HepG2 (cell line): Measurements from ENCODE around the gene TLN1. TPM values are rescaled to one million over a fixed set of nuclear protein-coding genes. Genes with fewer than 3 reads are reported as not detected.

Source experiments
- CHCHD3 ChIP-seq: sonication (generic); formaldehyde crosslinking; IDR thresholded peaks from 2 replicates; pipeline ENCODE4 v1.8.0; 2022; ENCODE audit warnings: mild to moderate bottlenecking, missing genetic modification reagents, moderate library complexity
- FOSL1 ChIP-seq: sonication (generic); formaldehyde crosslinking; IDR thresholded peaks from 2 replicates; pipeline ENCODE4 v1.9.0; 2021; ENCODE audit warnings: missing genetic modification reagents, borderline replicate concordance
- KLF16 ChIP-seq, 2 experiments: sonication (generic) in 1 of 2; formaldehyde crosslinking in 1 of 2; IDR thresholded peaks; 2 replicates each; pipeline versions ENCODE4 v1.6.1 to v1.8.0; 2016 to 2023; ENCODE audit warnings: missing genetic modification reagents in 2 of 2, missing compliant biosample characterization in 1 of 2
- NCOA2 ChIP-seq: sonication (generic); formaldehyde crosslinking; IDR thresholded peaks from 2 replicates; pipeline ENCODE4 v1.8.0; 2022; ENCODE audit warnings: inconsistent platforms
- PRMT3 ChIP-seq: sonication (generic); formaldehyde crosslinking; IDR thresholded peaks from 2 replicates; pipeline ENCODE4 v1.8.1; 2022; ENCODE audit warnings: low read depth, mild to moderate bottlenecking, moderate library complexity, missing genetic modification reagents, borderline replicate concordance
- SYNCRIP ChIP-seq: fragments of 200-400 bp; formaldehyde crosslinking; IDR thresholded peaks from 2 replicates; pipeline ENCODE4 v1.6.1; 2018; ENCODE audit warnings: mild to moderate bottlenecking, low read depth, low read length; ENCODE audit not compliant: insufficient read depth
- ZBTB7A ChIP-seq: sonication (generic); formaldehyde crosslinking; IDR thresholded peaks from 2 replicates; pipeline ENCODE4 v1.8.0; 2022; ENCODE audit warnings: mild to moderate bottlenecking, missing genetic modification reagents
- ZKSCAN5 ChIP-seq: sonication (generic); formaldehyde crosslinking; IDR thresholded peaks from 2 replicates; pipeline ENCODE4 v1.5.1; 2020; ENCODE audit warnings: mild to moderate bottlenecking, missing genetic modification reagents
- ZNF230 ChIP-seq: sonication (generic); formaldehyde crosslinking; IDR thresholded peaks from 2 replicates; pipeline ENCODE4 v1.4.0; 2020; ENCODE audit warnings: mild to moderate bottlenecking, missing genetic modification reagents
- ZSCAN25 ChIP-seq: sonication (generic); formaldehyde crosslinking; IDR thresholded peaks from 2 replicates; pipeline ENCODE4 v1.8.0; 2022; ENCODE audit warnings: mild to moderate bottlenecking, missing genetic modification reagents
- polyA plus RNA-seq, 8 experiments: library from polyadenylated mRNA; depleted of rRNA in 3 of 8; stranded (reverse) in 7 of 8; unstranded in 1 of 8; fragments of >200 nt; fragmentation: Illumina TruSeq in 4 of 8; extraction: Trizol in 4 of 8; gene quantifications; 2 replicates each; pipeline versions ENCODE4 v1.2.1 to v1.2.3, GENCODE V29; 2011 to 2016; ENCODE audit warnings: low read depth in 4 of 8, missing spikeins in 1 of 8, mixed read lengths in 1 of 8; ENCODE audit not compliant: insufficient read depth in 1 of 8
- total RNA-seq, 5 experiments: library from RNA; depleted of rRNA; stranded (reverse); fragments of >200 nt; fragmentation: Illumina TruSeq; extraction: Trizol; gene quantifications; 2 replicates each; pipeline ENCODE4 v1.2.3, GENCODE V29; 2016; ENCODE audit warnings: low read depth in 1 of 5
- TF ChIP-seq, protein P1 (sequence below): sonication (generic); formaldehyde crosslinking; IDR thresholded peaks from 2 replicates; pipeline ENCODE4 v1.8.0; 2022; ENCODE audit warnings: missing genetic modification reagents, mild to moderate bottlenecking, borderline replicate concordance
- TF ChIP-seq, protein P2 (sequence below): sonication (generic); formaldehyde crosslinking; IDR thresholded peaks from 2 replicates; pipeline ENCODE4 v1.4.0; 2020; ENCODE audit warnings: missing genetic modification reagents
- TF ChIP-seq, protein P3 (sequence below): sonication (generic); formaldehyde crosslinking; IDR thresholded peaks from 2 replicates; pipeline ENCODE4 v1.4.0; 2020; ENCODE audit warnings: missing genetic modification reagents, borderline replicate concordance
- TF ChIP-seq, protein P4 (sequence below): sonication (generic); formaldehyde crosslinking; IDR thresholded peaks from 2 replicates; pipeline ENCODE4 v1.4.0; 2020; ENCODE audit warnings: missing genetic modification reagents, low read depth, mild to moderate bottlenecking, borderline replicate concordance
- TF ChIP-seq, protein P5 (sequence below): sonication (generic); formaldehyde crosslinking; IDR thresholded peaks from 2 replicates; pipeline ENCODE4 v1.4.0; 2020; ENCODE audit warnings: mild to moderate bottlenecking, missing genetic modification reagents
- TF ChIP-seq, protein P6 (sequence below): sonication (generic); formaldehyde crosslinking; IDR thresholded peaks from 2 replicates; pipeline ENCODE4 v1.5.1; 2020; ENCODE audit warnings: missing genetic modification reagents, mild to moderate bottlenecking, borderline replicate concordance

TLN1 gene
- total and polyA plus RNA-seq, 2 of the 13 experiments (the other 11 are each of a cell fraction or from before 2014, with no cell fraction given) = 35.2 to 51.8 TPM

DNA sequence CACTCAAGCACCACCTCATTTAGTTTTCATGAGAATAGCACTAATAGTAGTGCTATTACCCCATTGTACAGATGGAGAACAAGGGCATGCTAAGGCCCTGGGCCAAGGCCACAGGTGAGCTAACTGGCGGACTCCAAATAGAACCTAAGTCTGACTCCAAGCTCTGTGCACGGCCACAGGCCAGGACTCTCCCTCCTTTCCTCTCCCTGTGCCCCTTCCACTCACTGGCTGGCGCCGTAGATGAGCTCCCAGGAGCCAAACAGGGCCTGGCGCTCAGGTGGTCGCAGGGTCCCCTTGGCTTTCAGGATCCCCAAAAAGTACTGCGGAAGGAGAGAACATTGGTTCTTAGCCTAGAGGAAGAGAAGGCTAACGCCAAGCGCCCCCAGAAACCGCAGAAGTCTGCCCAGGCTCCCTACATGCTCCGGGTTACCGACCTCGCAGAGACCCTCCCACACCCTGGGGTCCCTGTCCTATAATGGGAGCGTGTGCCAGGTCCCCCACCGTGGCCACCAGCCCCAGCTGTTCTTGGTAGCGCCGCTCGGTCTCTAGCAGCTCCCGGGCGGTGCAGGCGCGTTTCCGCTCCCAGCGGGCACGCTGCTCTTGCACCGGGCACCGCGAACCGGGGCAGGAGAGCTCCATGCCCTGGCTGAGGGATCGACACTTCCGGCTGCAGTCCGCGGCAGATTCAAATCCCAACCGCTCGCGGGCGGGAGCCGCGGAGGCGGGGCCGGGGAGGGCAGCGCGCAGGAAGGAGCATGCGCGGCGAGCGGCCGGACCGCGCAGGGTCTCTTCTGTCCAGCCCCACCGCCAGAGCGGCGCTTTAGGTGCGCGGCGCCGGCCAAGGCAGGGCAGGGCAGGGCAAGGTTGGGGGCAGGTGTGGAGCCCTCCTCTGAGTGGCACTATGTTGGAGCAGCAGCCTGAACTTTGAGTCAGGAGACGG lies 67.2 kb downstream of the TLN1 start, which contains the start of gene ARHGEF39 (continued):
- TF ChIP-seq ZKSCAN5 (CRISPR knock-in tag) (no peak), SYNCRIP (no peak), KLF16 (CRISPR knock-in tag; IDR thresholded peaks at IDR 0.05) (peak in 1 of 2 experiments; percentile 96; a peak in 2 of 4 replicates), ZBTB7A (peak; percentile 68; the same call in 1 of the 2 replicates), ZSCAN25 (CRISPR knock-in tag) (no peak), NCOA2 (CRISPR knock-in tag) (peak; percentile 70), FOSL1 (CRISPR knock-in tag) (no peak), CHCHD3 (CRISPR knock-in tag) (peak; percentile 97), ZNF230 (CRISPR knock-in tag) (no peak), PRMT3 (CRISPR knock-in tag) (peak; percentile 98)
- TF ChIP-seq, protein P1, sequence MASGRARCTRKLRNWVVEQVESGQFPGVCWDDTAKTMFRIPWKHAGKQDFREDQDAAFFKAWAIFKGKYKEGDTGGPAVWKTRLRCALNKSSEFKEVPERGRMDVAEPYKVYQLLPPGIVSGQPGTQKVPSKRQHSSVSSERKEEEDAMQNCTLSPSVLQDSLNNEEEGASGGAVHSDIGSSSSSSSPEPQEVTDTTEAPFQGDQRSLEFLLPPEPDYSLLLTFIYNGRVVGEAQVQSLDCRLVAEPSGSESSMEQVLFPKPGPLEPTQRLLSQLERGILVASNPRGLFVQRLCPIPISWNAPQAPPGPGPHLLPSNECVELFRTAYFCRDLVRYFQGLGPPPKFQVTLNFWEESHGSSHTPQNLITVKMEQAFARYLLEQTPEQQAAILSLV = peak; percentile 48; the same call in 1 of the 2 replicates
- TF ChIP-seq, protein P2, sequence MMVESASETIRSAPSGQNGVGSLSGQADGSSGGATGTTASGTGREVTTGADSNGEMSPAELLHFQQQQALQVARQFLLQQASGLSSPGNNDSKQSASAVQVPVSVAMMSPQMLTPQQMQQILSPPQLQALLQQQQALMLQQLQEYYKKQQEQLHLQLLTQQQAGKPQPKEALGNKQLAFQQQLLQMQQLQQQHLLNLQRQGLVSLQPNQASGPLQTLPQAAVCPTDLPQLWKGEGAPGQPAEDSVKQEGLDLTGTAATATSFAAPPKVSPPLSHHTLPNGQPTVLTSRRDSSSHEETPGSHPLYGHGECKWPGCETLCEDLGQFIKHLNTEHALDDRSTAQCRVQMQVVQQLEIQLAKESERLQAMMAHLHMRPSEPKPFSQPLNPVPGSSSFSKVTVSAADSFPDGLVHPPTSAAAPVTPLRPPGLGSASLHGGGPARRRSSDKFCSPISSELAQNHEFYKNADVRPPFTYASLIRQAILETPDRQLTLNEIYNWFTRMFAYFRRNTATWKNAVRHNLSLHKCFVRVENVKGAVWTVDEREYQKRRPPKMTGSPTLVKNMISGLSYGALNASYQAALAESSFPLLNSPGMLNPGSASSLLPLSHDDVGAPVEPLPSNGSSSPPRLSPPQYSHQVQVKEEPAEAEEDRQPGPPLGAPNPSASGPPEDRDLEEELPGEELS (CRISPR knock-in tag) = 0 out of 2 replicates have a peak, but pooled peaks have one; percentile 23
- TF ChIP-seq, protein P3, sequence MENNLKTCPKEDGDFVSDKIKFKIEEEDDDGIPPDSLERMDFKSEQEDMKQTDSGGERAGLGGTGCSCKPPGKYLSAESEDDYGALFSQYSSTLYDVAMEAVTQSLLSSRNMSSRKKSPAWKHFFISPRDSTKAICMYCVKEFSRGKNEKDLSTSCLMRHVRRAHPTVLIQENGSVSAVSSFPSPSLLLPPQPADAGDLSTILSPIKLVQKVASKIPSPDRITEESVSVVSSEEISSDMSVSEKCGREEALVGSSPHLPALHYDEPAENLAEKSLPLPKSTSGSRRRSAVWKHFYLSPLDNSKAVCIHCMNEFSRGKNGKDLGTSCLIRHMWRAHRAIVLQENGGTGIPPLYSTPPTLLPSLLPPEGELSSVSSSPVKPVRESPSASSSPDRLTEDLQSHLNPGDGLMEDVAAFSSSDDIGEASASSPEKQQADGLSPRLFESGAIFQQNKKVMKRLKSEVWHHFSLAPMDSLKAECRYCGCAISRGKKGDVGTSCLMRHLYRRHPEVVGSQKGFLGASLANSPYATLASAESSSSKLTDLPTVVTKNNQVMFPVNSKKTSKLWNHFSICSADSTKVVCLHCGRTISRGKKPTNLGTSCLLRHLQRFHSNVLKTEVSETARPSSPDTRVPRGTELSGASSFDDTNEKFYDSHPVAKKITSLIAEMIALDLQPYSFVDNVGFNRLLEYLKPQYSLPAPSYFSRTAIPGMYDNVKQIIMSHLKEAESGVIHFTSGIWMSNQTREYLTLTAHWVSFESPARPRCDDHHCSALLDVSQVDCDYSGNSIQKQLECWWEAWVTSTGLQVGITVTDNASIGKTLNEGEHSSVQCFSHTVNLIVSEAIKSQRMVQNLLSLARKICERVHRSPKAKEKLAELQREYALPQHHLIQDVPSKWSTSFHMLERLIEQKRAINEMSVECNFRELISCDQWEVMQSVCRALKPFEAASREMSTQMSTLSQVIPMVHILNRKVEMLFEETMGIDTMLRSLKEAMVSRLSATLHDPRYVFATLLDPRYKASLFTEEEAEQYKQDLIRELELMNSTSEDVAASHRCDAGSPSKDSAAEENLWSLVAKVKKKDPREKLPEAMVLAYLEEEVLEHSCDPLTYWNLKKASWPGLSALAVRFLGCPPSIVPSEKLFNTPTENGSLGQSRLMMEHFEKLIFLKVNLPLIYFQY (CRISPR knock-in tag) = peak; percentile 52; the same call in 1 of the 2 replicates
- TF ChIP-seq, protein P4, sequence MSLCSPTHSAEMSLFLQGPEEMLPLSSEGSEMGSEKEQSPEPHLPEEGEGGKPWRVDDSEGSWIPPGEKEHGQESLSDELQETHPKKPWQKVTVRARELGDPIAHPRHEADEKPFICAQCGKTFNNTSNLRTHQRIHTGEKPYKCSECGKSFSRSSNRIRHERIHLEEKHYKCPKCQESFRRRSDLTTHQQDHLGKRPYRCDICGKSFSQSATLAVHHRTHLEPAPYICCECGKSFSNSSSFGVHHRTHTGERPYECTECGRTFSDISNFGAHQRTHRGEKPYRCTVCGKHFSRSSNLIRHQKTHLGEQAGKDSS = no peak
- TF ChIP-seq, protein P5, sequence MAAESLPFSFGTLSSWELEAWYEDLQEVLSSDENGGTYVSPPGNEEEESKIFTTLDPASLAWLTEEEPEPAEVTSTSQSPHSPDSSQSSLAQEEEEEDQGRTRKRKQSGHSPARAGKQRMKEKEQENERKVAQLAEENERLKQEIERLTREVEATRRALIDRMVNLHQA = no peak
- TF ChIP-seq, protein P6, sequence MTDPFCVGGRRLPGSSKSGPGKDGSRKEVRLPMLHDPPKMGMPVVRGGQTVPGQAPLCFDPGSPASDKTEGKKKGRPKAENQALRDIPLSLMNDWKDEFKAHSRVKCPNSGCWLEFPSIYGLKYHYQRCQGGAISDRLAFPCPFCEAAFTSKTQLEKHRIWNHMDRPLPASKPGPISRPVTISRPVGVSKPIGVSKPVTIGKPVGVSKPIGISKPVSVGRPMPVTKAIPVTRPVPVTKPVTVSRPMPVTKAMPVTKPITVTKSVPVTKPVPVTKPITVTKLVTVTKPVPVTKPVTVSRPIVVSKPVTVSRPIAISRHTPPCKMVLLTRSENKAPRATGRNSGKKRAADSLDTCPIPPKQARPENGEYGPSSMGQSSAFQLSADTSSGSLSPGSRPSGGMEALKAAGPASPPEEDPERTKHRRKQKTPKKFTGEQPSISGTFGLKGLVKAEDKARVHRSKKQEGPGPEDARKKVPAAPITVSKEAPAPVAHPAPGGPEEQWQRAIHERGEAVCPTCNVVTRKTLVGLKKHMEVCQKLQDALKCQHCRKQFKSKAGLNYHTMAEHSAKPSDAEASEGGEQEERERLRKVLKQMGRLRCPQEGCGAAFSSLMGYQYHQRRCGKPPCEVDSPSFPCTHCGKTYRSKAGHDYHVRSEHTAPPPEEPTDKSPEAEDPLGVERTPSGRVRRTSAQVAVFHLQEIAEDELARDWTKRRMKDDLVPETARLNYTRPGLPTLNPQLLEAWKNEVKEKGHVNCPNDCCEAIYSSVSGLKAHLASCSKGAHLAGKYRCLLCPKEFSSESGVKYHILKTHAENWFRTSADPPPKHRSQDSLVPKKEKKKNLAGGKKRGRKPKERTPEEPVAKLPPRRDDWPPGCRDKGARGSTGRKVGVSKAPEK (CRISPR knock-in tag) = no peak
